Measurements from ENCODE around the gene TMEM266.

GRCh38 chr15:76165951-76166350 lies 106.2 kb downstream of the TMEM266 start:
- TF ChIP-seq POLR2AphosphoS5 (IDR thresholded peaks at IDR 0.05; ENCODE audit: borderline replicate concordance, low read depth, low read length) (no peak), EZH2 (IDR thresholded peaks at IDR 0.05) (no peak)
